ENCODE data around the gene KCNA5.

KCNA5 gene

GRCh38 chr12:5030066-5030465, 13.6 kb upstream of the KCNA5 start:
- no peak for DNase-seq

- DNase-seq: no peak
These were observed 12.4 kb upstream of the KCNA5 start for GRCh38 chr12:5031242-5031641.

GRCh38 chr12:5031958-5032357, 11.7 kb upstream of the KCNA5 start:
- DNase-seq: no peak

GRCh38 chr12:5032821-5033220, 10.9 kb upstream of the KCNA5 start:
- no peak for DNase-seq

- DNase-seq: no peak
These were observed 9.8 kb upstream of the KCNA5 start for GRCh38 chr12:5033883-5034282.

- DNase-seq: no peak
These were observed 9.1 kb upstream of the KCNA5 start for GRCh38 chr12:5034603-5035002.

GRCh38 chr12:5035618-5036017, 8.1 kb upstream of the KCNA5 start:
- no peak for DNase-seq

GRCh38 chr12:5036031-5036430, 7.6 kb upstream of the KCNA5 start:
- no peak for DNase-seq

GRCh38 chr12:5037795-5038357, 5.8 kb upstream of the KCNA5 start:
- no peak for DNase-seq

- DNase-seq: no peak
These were observed 4.8 kb upstream of the KCNA5 start for GRCh38 chr12:5038781-5039311.

- DNase-seq: no peak
These were observed 3.9 kb upstream of the KCNA5 start for GRCh38 chr12:5039815-5040214.

GRCh38 chr12:5040368-5040767, 3.3 kb upstream of the KCNA5 start:
- DNase-seq: no peak

- no peak for DNase-seq
These were observed 979 bp downstream of the KCNA5 start for GRCh38 chr12:5044420-5045295.

GRCh38 chr12:5047094-5047493, 3.4 kb downstream of the KCNA5 start:
- DNase-seq: no peak

- DNase-seq: no peak
These were observed 4.0 kb downstream of the KCNA5 start for GRCh38 chr12:5047729-5048128.

- DNase-seq: no peak
These were observed 6.9 kb downstream of the KCNA5 start for GRCh38 chr12:5050542-5050941.

GRCh38 chr12:5051334-5051733, 7.7 kb downstream of the KCNA5 start:
- no peak for DNase-seq

GRCh38 chr12:5051913-5052312, 8.2 kb downstream of the KCNA5 start:
- DNase-seq: no peak

- no peak for DNase-seq
These were observed 8.7 kb downstream of the KCNA5 start for GRCh38 chr12:5052348-5052747.

GRCh38 chr12:5059358-5059757, 15.7 kb downstream of the KCNA5 start:
- DNase-seq: no peak

- no peak for DNase-seq
These were observed 17.3 kb downstream of the KCNA5 start for GRCh38 chr12:5060958-5061357.

- DNase-seq: no peak
These were observed 19.5 kb downstream of the KCNA5 start for GRCh38 chr12:5063149-5063548.

GRCh38 chr12:5064913-5065490, 21.3 kb downstream of the KCNA5 start:
- DNase-seq: no peak

GRCh38 chr12:5066251-5066650, 22.6 kb downstream of the KCNA5 start:
- DNase-seq: no peak
